ENCODE measurements around the gene RPS6KB2. TPM values are rescaled to one million over a fixed set of nuclear protein-coding genes. Genes with fewer than 3 reads are reported as not detected.
A peak's percentile ranks its signal among the peaks of the same experiment; 100 is the strongest.

The RPS6KB2 gene
- total RNA-seq, 1 donor, result 52.1 TPM

GRCh38 chr11:67438158-67438902, 10.0 kb downstream of the RPS6KB2 start:
- H3K4me3 ChIP-seq (ENCODE audit: low read length), result peak overlapping the region; percentile 74
- no peaks in the 10 kb centered on the region for H3K27me3 ChIP-seq (ENCODE audit: insufficient read depth, low read length)
- H3K4me1 ChIP-seq (ENCODE audit: insufficient read depth, low read length), result peaks cover 81% of the 10 kb centered on the region
- H3K9me3 ChIP-seq (ENCODE audit: low read depth, low read length), result no peaks in the 10 kb centered on the region

- no peaks in the 10 kb centered on the region for H3K9me3 ChIP-seq (ENCODE audit: low read depth, low read length)
- no peaks in the 10 kb centered on the region for H3K27me3 ChIP-seq (ENCODE audit: insufficient read depth, low read length)
- no peak overlapping the region for H3K4me3 ChIP-seq (ENCODE audit: low read length)
- H3K4me1 ChIP-seq (ENCODE audit: insufficient read depth, low read length), result peaks cover 79% of the 10 kb centered on the region
These were observed 11.3 kb downstream of the RPS6KB2 start for GRCh38 chr11:67439321-67440228.

GRCh38 chr11:67440229-67441097, 12.2 kb downstream of the RPS6KB2 start:
- Histone ChIP-seq H3K9me3 (ENCODE audit: low read depth, low read length) (no peaks in the 10 kb centered on the region), H3K4me1 (ENCODE audit: insufficient read depth, low read length) (peaks cover 79% of the 10 kb centered on the region), H3K27me3 (ENCODE audit: insufficient read depth, low read length) (no peaks in the 10 kb centered on the region), H3K4me3 (ENCODE audit: low read length) (no peak overlapping the region)

GRCh38 chr11:67441098-67441563, 12.8 kb downstream of the RPS6KB2 start:
- H3K4me3 ChIP-seq (ENCODE audit: low read length), result no peak overlapping the region
- H3K4me1 ChIP-seq (ENCODE audit: insufficient read depth, low read length), result peaks cover 79% of the 10 kb centered on the region
- no peaks in the 10 kb centered on the region for H3K9me3 ChIP-seq (ENCODE audit: low read depth, low read length)
- no peaks in the 10 kb centered on the region for H3K27me3 ChIP-seq (ENCODE audit: insufficient read depth, low read length)

GRCh38 chr11:67441731-67442351, 13.5 kb downstream of the RPS6KB2 start:
- H3K4me1 ChIP-seq (ENCODE audit: insufficient read depth, low read length), result peaks cover 79% of the 10 kb centered on the region
- H3K9me3 ChIP-seq (ENCODE audit: low read depth, low read length), result no peaks in the 10 kb centered on the region
- H3K4me3 ChIP-seq (ENCODE audit: low read length), result no peak overlapping the region
- H3K27me3 ChIP-seq (ENCODE audit: insufficient read depth, low read length), result no peaks in the 10 kb centered on the region

- H3K27me3 ChIP-seq (ENCODE audit: insufficient read depth, low read length), result no peaks in the 10 kb centered on the region
- no peak overlapping the region for H3K4me3 ChIP-seq (ENCODE audit: low read length)
- H3K9me3 ChIP-seq (ENCODE audit: low read depth, low read length), result no peaks in the 10 kb centered on the region
- H3K4me1 ChIP-seq (ENCODE audit: insufficient read depth, low read length), result peaks cover 88% of the 10 kb centered on the region
These were observed 14.5 kb downstream of the RPS6KB2 start for GRCh38 chr11:67442504-67443404.

GRCh38 chr11:67445515-67445914, 17.2 kb downstream of the RPS6KB2 start:
- Histone ChIP-seq H3K27me3 (ENCODE audit: insufficient read depth, low read length) (no peaks in the 10 kb centered on the region), H3K4me1 (ENCODE audit: insufficient read depth, low read length) (peaks cover 88% of the 10 kb centered on the region), H3K4me3 (ENCODE audit: low read length) (no peak overlapping the region), H3K9me3 (ENCODE audit: low read depth, low read length) (no peaks in the 10 kb centered on the region)

- no peak overlapping the region for H3K4me3 ChIP-seq (ENCODE audit: low read length)
- H3K27me3 ChIP-seq (ENCODE audit: insufficient read depth, low read length), result no peaks in the 10 kb centered on the region
- H3K9me3 ChIP-seq (ENCODE audit: low read depth, low read length), result no peaks in the 10 kb centered on the region
- H3K4me1 ChIP-seq (ENCODE audit: insufficient read depth, low read length), result peaks cover 80% of the 10 kb centered on the region
These were observed 19.9 kb downstream of the RPS6KB2 start for GRCh38 chr11:67448220-67448609.

- Histone ChIP-seq H3K4me3 (ENCODE audit: low read length) (no peak overlapping the region), H3K9me3 (ENCODE audit: low read depth, low read length) (no peaks in the 10 kb centered on the region), H3K27me3 (ENCODE audit: insufficient read depth, low read length) (no peaks in the 10 kb centered on the region), H3K4me1 (ENCODE audit: insufficient read depth, low read length) (peaks cover 72% of the 10 kb centered on the region)
These were observed 21.0 kb downstream of the RPS6KB2 start for GRCh38 chr11:67449116-67449844.

GRCh38 chr11:67450796-67451657, 22.7 kb downstream of the RPS6KB2 start:
- Histone ChIP-seq H3K4me1 (ENCODE audit: insufficient read depth, low read length) (peaks cover 55% of the 10 kb centered on the region), H3K27me3 (ENCODE audit: insufficient read depth, low read length) (no peaks in the 10 kb centered on the region), H3K9me3 (ENCODE audit: low read depth, low read length) (no peaks in the 10 kb centered on the region), H3K4me3 (ENCODE audit: low read length) (no peak overlapping the region)

- H3K4me3 ChIP-seq (ENCODE audit: low read length), result no peak overlapping the region
- H3K9me3 ChIP-seq (ENCODE audit: low read depth, low read length), result no peaks in the 10 kb centered on the region
- H3K4me1 ChIP-seq (ENCODE audit: insufficient read depth, low read length), result peaks cover 49% of the 10 kb centered on the region
- H3K27me3 ChIP-seq (ENCODE audit: insufficient read depth, low read length), result no peaks in the 10 kb centered on the region
These were observed 23.3 kb downstream of the RPS6KB2 start for GRCh38 chr11:67451658-67451976.

GRCh38 chr11:67452141-67452952, 24.1 kb downstream of the RPS6KB2 start, which contains the start of gene GPR152:
Gene GPR152, minus strand, starts transcription at chr11:67452729. Its CDS starts 5 bp downstream, at chr11:67452724.
- peaks cover 41% of the 10 kb centered on the region for H3K4me1 ChIP-seq (ENCODE audit: insufficient read depth, low read length)
- no peak within 1 kb of the TSS for H3K4me3 ChIP-seq (ENCODE audit: low read length)
- H3K27me3 ChIP-seq (ENCODE audit: insufficient read depth, low read length), result no peaks in the 10 kb centered on the region
- H3K9me3 ChIP-seq (ENCODE audit: low read depth, low read length), result no peaks in the 10 kb centered on the region
